Activated CD8-positive, alpha-beta memory T cell treated with anti-CD3 and anti-CD28 coated beads, Interleukin-2, amount 50 U/mL, for 1 hour (primary cell): ENCODE results near the gene TSPAN18.

Source experiments
- DNase-seq: peaks from one replicate; pipeline ENCODE4 v3.0.0-alpha.2; 2020; ENCODE audit errors: extremely low read depth

The TSPAN18 gene

DNA sequence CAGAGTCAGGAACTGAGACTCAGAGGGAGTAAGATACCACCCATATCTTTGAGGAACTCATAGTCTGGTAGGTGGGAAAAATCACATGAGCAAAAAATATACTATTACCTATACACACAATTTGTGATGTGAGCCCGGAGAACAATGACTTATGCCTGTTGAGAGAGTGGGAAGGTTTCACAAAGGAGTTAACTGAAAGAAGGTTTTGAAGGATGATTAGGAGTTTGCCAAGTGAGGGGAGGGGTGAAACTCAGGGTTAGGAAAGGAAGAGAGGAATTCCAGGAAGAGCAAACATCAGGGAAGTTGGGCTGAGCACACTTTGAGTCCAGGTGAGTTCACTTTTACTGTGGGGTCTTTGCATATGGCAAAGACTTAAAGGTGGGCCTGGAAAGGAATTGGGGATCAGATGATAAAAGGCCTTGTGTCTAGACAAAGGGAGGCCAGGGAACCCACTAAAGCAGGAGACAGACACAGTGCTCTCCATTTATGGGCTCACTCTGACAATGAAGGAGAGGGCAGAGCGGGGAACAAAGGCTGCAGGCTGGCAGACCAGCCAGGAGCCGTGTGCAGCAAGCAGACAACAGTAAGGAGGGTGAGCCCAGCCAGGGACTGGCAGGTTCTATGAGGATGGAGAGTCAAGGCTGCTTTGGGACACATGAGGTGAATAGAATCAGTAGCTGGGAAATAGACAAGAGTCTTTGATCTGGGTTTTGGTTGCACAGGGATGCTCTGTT, 33.1 kb downstream of the TSPAN18 start:
- no peak for DNase-seq

DNA sequence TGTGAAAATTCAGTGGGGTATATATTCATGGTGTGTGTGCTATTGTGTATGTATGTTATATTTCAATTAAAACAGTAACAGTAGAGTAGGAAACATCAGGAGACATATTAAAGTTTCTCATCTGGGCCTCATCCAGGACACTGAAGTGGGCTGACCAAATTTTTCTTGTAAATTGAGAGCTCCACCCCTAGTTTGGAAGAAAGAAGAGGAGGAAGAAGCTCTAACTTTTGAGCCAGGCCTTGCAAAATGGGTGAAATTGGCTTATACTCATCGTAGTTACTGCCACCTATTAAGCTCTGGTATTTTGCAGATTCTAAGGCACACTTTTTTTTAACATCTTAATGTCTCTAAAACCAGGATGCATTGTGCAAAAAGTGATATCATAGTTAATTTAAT, 33.7 kb downstream of the TSPAN18 start:
- no peak for DNase-seq

DNA sequence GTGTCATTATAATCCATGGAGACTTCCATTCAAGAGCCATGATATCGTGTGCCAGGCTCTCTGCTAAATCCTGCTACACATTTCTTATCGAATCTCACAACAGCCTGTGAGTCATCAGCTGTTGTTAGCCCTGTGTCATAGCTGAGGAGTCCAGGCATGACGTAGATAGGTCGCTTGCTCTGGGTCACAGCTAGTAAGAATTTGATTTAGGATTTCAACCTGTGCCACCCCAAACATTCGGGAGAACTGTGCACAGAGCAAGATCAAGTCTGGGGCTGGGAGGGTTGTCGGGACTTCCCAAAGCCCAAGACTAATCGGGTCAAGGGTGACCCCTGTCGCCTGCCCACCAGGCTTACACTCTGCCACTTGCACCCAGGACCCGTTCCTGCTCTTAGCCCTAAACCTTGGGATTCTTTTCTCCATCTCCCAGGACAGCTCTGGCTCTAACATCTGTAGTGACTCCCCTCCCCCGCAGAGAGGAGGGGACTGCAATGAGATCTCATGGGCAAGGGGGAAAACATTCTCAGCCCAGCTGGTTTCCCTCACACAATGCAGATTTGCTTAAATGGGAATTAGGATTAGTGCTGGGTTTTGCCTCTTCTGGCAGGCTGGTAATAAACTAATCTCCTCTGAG, 34.3 kb downstream of the TSPAN18 start:
- DNase-seq = no peak

DNA sequence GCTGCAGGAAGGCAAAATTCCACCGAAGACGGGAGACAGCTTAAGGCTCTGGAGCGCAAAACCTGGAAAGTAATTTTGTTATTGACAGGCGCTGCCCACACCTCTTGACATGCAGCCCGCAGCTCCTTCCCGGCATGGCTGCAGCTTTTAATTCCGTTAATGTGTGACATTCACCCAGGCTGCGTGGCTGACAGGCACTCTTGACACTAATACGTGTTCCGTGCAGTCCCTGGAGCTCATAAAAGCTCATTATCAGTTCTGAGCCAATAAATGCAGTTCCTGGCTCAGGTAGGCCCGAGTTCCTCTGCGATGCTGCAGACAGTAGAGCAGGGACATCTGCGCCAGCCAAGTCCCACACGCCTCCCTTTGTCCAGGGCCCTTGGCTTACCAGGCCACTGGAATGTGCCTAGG, 34.8 kb downstream of the TSPAN18 start:
- DNase-seq = no peak

DNA sequence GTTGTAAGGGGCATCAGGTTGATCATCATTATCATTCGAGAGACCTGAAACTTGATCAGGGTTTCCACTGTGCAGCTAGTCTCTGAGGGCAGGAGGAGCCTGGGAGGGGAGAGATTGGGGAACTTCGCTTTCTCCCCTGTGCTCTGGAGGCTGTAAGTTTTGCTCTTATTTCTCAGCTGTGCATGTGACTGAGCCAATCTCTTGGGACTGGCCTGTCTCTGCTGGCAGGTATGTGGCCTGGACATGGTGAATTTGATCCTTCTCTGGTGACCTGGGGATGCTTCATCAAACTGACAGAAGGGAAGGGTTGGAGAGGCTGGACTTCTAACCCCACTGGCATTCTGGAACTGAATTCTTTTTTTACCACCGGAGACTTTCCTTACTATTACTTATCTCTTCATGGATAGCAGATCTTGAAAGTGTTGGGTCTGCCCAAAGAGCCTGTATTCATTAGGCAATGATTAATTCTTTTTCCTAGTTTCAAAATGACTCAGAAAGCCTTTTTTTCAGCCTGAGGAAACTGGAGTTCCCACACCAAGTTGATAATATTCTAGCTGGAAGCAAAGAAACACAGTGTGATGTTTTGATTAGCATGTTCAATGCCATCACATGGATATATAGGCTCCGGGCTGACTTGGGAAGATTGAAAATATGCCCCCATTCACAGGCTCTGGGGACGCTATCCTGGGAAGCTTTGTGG, 36.5 kb downstream of the TSPAN18 start:
- DNase-seq = no peak

DNA sequence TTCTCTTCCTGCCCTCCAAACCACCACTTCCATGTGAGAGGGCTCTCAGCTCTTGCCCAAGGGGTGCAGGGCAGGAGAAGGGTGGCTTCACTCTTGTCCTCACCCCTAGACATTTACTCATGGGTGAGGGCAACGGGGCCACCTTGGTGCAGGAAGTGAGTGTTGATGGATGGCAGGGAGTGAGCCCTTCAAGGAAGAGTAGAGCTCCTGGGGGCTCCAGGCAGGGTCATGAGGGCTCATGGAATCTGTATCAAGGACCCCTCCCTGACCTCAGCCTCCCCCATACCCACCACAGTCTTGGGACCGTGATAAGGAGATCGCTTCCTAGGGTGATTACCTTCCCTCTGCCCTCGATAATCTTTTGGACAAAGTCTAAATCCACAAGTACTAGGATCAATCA, 37.8 kb downstream of the TSPAN18 start:
- no peak for DNase-seq

DNA sequence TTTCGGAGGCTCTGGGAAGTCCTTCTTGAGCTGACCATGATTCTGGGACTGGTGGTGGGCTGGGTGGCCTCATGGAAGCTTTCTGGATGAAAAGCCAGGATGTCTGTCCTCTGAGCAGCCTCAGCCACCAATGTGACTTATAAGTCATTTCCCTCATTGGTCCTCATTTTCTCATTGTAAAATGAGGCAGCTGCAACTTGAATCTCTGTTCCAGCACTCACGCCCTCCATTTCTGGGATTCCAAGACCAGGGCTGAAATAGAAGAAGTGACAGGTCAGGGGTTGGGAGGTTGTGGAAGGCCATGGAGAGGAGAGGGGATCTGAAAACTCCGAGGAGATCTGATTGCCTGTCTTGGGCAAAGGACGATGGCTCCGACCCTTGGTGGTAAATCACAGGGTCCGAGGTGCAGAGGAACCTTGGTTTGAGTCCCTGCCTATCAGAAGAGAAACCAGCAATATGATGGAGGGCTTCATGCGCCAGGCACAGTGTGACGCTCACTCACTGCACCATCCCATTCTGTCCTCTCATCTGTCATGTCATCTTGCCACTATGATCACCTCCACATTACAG, 38.3 kb downstream of the TSPAN18 start:
- no peak for DNase-seq

DNA sequence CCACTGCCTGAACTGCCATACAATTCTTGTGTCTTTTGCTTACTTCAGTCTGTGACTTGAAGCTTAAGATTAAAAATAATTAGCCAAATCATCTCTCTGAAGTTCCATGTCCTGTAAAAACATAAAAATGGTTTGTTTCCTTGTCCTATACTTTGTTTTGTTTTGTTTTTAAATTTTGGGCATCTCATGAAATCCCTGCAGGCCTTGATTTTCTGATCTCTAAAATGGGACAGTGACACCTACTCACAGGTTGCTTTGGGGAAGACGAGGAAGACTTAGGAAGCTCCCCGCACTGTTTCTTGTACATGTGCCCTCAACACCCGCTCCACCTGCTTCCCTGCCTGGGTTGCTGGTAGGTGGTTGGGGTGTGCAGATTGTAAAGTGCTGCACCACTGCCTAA, 38.9 kb downstream of the TSPAN18 start:
- no peak for DNase-seq

DNA sequence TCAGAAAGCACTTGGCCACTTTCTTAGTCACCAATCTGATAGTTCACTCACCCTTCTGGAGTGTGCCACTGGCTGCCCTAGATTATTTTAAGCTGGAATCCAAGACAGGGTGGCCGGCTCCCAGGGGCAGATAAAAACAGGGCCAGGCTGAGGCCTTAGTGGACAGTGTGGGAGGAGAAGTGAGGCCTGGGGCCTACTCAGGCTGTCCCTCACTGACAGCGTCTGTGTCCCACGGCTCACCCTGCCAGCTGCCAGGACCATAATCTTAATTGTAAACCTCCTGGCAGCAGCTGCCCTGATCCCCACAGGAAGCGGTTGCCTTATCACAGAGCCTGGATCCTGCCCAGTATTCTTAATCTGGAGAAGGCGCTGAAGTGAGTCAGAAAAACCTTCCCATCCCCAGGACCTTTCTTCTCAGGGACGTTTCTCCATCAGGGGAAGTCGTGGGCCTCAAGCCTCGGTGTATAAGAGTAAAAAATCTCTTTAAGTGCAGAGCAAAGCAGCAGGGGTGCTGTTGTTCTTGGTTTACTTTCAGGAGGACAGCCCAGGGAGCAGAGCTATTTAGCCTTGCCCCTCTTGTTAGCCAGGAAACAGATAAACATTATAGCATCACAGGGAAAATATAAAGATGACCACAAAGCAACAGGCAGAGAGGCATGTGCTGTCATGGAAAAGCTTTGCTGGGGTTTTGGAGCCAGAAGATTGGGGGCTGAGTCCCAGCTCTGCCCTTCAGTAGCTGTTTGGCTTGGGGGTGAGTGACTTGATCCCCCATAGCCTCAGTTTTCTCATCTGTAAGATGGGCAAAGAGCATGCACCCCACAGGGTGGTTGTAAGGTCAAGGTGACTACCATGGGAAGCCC, 39.6 kb downstream of the TSPAN18 start:
- no peak for DNase-seq

DNA sequence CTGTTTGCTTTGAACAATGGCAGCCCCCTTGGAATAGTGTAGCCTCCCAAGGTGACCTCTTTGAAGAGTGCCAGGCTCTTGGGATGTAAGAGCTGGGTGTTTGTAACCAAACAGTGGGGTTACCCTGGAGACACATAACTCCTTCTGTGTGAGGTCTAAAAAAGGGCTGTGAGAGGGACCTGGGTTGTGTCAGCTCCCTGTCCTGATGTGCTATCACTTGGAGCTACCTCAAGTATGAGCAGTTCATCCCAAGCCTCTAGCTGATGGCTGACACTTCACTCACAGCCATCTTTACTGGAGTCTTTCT, 40.2 kb downstream of the TSPAN18 start:
- no peak for DNase-seq

DNA sequence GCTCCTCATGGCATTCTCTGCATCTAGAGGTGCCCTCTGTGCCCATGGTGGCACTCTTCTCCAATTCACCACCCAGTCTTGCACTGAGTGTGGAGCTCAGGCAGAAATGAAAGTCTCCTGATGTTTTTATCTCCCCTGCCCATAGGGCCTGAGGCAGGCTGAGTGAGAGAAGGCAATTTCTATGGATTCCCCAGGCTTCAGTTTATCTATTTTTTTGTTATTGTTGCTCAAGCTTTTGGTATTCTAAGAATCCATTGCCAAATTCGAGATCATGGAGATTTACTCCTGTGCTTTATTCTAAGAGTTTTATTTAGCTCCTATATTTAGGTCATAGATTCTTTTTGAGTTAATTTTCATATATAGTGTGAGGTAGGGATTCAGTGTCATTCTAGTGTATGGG, 40.7 kb downstream of the TSPAN18 start:
- no peak for DNase-seq

DNA sequence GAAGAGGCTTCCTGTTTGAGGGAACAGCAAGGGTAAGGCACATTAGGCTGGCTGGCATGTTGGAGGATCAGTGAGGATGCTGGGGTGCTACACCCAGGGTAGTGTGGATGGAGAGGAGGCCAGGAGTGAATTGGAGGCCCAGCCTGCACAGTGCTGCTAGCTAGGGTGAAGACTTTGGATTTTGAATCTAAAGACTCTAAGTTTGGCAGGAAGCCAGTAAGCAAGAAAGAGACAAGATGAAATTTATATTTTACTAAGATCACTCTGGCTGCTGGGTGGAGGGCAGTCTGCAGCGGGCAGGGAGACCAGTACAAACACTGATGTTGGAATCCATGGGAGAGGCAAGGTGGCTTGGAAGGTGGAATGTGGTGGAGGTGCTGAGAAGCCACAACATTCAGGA, 43.6 kb downstream of the TSPAN18 start:
- DNase-seq = no peak

DNA sequence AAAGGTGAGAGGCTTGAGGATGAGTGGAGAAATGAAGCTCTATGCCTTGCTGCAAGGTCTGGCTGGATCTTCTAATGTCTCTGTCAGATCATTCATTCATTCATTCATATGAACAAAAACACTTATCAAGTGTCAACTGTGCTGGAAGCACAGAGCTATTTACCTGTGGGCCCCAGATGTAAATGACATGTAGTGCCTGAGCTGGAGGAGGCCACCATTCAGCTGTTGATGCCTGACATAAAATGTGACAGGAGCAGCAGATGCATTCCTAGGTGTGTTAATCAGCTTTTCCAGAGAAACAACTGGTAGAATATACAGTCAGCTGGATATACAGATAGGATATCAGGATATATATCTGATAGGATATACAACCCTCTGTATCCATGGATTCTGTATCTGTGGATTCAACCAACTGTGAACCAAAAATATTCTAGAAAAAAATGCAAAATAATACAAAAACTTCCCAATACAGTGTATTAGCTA, 44.5 kb downstream of the TSPAN18 start:
- DNase-seq = no peak

DNA sequence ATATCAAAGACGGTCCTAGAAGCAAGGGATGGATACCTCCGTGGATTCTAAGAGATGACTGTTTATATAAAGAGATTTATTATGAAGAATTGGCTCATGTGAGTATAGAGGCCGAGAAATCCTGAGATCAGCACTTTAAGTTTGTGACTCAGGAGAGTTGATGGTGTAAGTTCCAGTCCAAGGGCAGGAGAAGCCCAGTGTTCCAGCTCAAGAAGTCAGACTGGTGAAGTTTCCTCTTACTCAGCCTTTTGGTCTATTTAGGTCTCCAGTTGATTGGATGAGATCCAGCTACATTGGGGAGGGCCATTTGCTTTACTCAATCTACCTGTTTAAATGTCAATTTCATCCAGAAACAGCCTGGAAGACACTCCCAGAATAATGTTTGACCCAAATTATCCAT, 45.1 kb downstream of the TSPAN18 start:
- DNase-seq = no peak

DNA sequence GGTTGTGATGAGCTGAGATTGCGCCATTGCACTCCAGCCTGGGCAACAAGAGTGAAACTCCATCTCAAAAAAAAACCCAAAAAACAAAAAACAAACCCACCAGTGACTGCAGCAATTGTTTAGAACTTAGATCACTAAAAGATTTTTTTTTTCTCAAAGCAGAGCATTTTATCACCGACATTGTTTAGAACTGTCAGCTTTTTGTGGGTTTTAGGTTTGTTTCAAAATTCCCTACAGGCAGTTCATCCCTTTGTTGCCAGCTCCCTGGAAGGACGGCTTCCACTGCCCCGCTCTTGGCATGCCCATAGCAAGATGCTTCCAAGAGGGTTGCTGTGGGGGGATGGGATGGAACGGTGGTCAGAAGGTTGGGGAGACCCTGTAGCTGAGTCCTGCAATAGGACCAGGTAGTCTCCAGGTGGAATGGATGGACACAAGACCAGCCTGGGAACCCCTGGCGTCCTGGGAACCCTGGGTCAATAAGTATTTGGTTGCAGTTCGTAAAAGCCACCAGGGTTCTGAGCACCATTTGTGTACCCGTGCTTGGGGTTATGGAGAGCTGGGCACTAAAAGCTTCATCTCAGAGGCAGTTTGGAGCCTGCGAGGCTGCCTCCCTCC, 46.7 kb downstream of the TSPAN18 start:
- DNase-seq = no peak

DNA sequence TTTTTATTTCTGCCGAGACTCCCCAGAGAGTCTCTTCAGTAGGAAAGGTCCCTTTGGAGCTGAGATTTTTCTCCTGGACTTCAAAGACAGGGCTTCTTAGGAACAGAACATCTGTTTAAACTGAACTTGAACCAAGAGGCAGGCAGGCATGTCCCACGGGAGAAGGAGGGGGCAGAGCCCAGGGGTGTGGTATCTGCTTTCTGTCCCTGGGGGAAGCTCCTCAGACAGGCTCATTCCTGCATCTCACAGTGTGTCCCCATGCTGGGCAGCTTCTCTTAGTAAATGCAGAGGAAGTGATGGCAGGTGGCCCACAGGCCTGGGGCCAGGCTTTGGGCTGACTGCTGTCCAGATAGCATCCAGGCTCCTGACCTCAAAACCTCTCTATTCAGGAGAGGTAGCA, 47.3 kb downstream of the TSPAN18 start:
- DNase-seq = no peak

DNA sequence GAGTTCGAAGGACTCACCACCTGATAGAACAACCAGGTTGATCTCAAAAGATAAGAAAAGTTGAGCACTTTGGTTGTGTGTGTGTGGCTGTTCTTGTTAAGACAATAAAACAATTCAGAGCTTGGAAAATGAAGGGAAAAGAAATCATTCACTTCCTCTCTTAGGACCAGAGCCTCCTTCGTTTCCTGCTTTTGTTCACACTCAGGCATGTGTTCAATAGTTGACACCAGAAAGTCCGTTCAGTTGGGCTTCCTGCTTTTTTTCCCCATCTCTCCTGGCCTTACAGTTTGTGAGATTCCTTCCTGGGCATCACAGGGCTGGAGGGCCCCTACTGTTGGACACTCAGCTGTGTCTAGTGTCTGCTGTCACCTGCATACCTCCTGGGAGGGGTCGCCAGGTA, 48.0 kb downstream of the TSPAN18 start:
- no peak for DNase-seq

DNA sequence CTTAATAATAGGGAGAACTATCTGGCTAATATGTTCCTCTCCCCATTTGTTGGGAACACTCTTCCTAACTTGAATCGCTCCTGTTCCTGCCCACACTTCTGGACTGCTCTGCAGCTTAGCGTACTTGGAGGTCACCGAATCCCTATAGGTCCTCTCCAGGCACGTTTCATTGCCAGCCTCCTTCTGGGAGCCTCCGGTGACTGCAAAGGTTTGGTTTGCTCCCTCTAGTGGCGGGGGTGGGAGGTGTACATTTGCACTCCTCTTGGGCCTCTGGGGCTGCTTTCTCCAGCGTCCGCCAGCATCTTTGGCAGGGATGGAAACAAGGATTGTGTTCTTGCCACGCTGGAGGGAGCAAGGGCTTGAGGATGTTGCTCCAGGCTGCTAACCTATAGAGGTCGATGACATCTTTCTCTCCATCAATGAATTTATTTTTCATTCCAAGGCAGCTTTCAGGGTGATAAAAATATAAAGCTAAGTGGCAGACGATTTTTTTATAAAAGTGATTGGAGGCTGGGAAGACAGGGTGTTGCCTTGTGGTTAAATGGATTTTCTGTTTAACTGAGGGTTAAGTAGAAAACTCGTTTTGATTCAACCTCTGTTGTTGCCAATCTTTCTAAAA, 48.7 kb downstream of the TSPAN18 start:
- DNase-seq = peak; percentile 19

DNA sequence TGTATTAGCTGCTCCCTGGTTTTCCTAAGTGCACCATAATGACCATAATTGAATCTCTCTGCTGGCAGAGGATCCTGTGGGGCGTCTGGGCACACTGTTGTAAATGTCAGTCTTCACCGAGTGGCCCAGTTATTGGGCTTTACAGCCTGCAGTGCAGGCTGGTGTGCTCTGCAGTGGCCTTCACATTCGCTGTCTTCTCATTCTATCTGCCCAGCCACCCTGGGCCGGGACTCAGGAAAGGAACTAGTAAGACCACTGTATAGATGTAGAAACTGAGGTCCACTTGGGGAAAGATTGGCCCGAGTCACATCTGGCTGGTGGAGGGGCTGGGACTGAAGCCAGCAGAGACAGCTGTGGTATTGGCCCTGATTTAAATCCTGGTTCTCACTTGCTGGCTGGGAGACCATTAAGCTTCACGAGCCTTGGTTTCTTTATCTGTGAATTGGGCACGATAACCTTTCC, 49.3 kb downstream of the TSPAN18 start:
- DNase-seq = no peak

DNA sequence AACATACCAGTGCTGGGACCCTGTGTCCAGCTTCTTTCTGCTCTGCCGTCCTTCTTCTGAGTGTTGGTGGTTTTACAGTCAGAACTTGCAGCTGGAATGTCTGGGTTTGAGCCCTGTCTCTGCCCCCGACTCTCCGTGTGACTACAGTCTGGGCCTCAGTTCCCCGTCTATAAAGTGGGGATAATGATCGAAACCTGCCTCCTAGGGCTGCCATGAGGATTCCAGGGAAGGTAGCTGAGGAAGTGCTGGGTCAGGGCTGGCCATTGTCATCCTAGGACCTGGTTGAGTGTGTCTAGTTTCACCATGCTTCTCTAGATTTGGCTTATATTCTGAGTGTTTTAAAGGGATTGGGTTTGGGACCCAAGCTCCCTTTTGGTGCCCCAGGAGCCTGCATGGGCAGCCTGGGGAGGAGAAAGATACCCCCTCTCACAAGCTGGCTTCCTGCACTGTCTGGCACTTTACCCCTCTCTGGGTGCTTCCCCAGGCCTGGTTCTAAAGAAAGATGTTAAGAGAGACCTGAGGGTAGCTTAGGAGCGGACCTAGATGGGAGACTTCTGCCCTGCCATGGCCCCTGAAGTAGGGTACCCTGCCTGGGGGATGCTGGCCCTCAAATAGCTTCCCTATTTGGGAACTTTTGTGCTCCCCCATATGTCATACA, 49.9 kb downstream of the TSPAN18 start:
- DNase-seq = no peak
